Measurements from ENCODE around the gene CRACR2A.

CRACR2A gene

DNA sequence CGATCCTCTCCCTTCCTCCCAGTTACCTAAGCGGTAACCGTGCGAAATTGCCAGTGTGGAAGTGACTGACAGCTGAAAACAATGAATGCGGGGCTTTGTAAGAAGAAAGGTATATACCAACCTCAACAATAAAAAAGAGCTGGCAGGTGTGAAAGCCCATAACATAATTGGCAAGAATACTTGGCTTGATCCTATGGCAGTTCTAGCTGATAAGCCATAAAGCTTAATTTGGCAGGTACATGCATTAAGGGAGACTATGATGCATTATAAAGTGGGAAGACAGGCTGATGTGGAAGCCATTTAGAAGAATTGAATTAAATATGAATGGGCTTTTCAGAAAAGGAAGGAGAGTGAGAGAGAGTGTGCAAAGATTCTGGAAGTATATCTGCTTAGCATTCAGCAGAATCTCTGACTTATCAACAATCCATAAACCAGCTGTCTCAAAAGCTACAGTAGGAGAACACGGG, 71.3 kb downstream of the CRACR2A start:
- DNase-seq (ENCODE audit: low spot score) = no peak

DNA sequence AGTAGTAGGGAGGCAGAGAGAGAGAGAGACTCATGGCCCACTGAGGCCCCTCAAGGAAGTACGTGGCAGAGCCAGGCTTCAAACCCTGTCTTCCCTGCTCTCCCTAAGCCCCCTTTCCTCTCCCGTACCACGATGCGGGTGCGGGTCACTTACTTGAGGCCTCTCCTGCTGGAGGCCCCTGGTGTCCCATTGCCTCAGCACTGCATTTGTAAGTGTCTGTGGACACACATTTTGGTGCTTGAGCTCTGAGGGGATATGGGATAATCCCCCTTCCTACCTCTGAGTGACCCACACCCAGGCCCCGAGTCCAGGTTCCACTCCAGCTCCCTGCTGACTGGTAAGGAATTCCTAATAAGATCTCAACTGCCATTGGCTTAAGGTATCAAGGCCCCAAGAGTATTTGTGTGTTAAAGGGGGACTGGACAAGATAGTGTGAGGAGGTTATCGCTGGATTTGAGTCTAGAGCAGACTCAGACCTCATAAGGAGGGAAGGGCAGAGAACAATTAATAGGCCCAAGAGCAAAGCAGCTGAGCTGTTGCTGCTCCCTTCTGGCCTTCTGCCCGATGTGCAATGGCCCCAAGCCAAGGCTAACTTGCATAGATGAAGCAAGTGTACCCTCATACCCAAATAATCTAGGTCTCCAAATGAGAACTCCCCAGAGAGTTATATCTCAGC, 71.9 kb downstream of the CRACR2A start:
- no peak for DNase-seq (ENCODE audit: low spot score)

GRCh38 chr12:3679831-3680230, 73.1 kb downstream of the CRACR2A start:
- DNase-seq (ENCODE audit: low spot score) = no peak

- DNase-seq (ENCODE audit: low spot score) = no peak
Measured at GRCh38 chr12:3677609-3678008, 75.3 kb downstream of the CRACR2A start.

- no peak for DNase-seq (ENCODE audit: low spot score)
Measured at GRCh38 chr12:3673981-3674708, 78.8 kb downstream of the CRACR2A start.

DNA sequence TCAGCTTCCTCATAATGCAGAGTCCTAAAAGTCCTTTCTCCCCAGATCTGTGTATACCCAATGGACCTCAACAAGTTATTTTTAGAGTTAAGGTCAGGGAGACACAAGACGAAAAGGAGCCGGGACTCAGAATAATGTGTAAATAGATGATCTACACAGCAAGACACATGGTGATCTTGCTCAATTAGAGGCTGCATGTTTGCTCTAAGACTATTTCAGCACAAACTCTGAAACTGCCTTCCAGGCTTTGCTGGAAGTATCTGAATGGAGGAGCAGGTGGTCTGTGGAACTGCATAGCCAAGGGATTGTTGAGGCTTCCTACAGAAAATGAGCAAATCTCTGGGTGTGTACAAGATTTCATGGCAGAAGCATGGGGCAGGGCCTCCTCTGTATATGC, 80.8 kb downstream of the CRACR2A start:
- DNase-seq (ENCODE audit: low spot score) = no peak

GRCh38 chr12:3671330-3672112, 81.4 kb downstream of the CRACR2A start:
- no peak for DNase-seq (ENCODE audit: low spot score)

DNA sequence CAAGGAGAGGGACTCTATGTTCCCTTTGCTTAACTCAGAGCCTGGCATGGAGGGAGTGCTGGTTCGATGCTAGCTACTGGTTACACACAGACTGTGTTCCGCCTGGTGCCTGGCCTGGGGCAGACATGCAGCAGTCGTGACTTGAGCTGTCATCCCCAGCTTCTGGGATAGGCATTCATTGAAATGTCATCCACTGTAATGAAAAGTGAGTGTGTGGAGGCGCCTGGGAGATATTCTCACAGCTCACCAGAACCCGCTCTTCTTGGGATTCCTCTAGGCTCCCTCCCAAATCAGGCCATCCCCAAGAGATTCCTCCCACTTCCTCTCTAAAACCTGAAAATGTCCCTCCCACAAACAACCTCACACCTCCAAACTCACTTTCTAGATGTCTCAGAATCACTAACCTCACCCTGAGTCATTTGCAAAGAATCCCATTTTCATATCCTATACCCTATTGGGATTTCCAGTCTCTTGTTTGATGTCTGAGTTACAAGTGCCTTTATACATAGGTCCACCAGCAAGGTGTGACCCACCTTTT, 82.8 kb downstream of the CRACR2A start:
- no peak for DNase-seq (ENCODE audit: low spot score)

DNA sequence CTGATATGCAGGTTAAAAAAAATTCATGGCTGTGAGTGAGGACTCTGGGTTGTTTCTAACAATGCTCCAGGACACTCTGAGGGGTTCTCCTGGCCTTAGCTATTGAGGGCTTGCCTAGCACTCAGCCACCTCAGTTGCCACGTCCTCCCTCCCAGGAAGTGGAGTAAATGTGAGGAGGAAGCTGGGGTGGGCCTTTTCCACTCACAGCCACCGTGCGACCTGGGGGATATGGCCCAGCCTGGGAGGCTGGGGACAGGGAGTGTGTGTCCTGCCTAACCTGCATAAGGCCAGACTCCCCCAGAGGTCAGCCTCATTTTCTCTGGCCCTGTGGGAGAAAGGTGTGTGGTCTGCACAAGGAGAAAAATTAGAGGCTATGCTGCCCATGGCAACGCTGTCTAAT, 83.3 kb downstream of the CRACR2A start:
- no peak for DNase-seq (ENCODE audit: low spot score)

DNA sequence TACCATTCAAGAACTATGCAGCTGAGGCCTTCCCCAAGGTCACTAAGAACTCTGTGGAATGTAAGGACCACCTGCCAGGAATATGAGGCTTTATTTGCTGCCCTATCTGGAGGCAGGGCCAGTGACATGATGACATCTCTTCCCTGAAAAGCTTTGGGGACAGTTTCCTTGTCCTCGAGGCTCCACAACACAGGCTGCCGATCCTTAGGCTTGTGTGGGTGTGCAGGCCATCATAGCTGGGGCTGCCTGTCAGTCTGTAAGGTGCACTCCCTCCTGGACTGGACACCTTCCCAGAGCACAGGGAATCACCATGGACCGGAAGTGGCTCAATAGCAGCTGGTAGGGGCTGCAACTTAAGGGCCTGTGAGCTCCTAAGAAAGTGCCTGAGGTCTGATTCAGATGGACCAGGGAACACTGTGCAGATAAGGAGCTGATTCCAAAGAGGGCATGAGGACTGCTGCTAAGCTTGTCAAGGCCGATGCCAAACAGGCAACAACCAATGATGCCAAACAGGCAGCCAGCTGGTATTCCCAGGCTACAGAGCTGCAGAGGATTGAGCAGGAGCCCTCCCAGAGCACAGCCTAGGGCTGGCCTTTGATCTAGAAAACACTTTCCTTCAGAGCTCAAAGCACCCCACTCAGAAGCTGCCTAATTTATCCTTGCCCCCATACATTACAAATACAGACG, 84.3 kb downstream of the CRACR2A start:
- no peak for DNase-seq (ENCODE audit: low spot score)

- no peak for DNase-seq (ENCODE audit: low spot score)
Measured at GRCh38 chr12:3667485-3667884, 85.4 kb downstream of the CRACR2A start.

DNA sequence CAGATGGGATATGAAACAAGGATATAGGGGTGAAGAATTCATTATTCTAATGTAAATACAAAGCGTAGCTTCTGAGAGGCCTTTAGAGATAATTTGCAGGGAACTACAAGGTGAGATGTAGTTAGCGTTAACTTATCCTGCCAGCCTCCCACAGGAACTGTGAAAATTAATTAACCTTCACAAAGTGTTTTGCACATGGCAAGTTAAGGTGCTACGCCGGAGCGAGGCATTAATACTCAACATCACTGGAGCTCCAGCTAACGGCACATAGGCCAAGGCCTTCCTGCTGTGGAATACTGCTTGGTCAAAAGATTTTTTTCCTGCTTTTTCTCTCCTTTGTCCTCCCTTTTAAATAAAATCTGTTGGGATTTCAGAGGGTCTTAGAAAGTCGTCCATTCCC, 86.5 kb downstream of the CRACR2A start:
- no peak for DNase-seq (ENCODE audit: low spot score)

DNA sequence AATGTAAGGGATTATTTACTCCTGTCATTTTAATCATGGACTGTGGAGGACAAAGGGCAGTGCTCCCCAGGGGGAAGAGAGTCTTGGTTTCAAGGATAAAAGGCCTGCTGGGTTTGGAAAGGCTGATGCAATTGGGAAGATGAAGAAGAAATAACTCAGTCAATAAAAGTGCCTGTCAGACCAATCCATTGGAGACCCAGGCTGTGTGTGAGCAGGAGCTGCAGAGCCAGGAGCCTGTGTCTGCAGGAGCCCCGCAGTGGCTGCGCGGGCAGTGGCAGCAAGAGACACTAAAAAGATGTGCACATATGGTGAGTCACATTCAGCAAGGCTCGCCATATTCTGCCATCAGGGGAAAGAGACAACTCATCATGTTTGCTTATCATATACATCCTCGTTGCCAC, 90.4 kb downstream of the CRACR2A start:
- no peak for DNase-seq (ENCODE audit: low spot score)

DNA sequence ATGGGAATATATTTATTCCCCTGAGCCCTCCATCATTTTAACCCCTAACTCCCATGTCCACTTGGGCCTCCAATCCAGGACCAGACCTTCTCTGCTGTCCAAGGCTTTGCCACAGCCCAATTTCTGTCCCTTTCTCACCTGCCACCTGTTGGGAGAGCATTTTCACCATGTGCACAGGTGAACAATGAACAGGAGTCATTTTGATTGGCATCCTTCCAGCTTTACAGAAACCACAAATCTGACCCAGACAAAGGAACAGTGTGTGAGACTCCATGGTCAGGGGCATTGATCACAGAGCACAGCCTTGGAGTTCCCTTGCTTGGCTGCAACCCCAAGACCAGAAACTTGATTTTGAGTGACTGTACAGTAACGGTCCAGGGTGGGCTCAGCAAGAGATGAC, 91.9 kb downstream of the CRACR2A start:
- no peak for DNase-seq (ENCODE audit: low spot score)

GRCh38 chr12:3658327-3659163, 94.4 kb downstream of the CRACR2A start:
- no peak for DNase-seq (ENCODE audit: low spot score)

GRCh38 chr12:3656946-3657622, 95.8 kb downstream of the CRACR2A start:
- no peak for DNase-seq (ENCODE audit: low spot score)

DNA sequence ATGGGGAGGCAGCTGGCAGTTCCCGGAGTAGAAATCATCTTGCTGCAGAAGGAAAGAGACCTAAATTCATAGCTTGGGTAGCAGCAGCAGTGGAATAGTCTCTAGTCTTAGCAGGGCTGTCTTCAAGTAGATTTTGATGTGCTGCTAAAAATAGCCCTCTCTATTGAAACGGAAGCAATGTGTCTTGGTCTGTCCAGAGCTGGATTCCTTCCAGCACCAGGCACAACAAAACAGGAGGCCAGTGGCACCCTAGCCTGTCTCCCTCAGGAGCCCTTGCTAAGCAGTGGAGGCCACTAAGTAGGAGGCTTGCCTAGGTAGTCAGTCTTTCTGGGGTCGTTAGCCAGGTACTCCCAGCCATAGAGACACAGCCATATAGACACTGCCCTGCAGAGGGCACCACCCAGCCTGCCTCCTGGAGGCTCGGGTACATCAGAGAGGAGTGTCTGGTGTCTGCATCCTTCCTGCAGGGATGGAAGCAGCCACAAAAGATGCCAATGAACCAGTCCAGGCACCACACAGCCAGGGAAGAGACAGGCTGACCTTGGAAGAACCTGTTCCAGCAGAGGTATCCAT, 97.5 kb downstream of the CRACR2A start:
- no peak for DNase-seq (ENCODE audit: low spot score)

DNA sequence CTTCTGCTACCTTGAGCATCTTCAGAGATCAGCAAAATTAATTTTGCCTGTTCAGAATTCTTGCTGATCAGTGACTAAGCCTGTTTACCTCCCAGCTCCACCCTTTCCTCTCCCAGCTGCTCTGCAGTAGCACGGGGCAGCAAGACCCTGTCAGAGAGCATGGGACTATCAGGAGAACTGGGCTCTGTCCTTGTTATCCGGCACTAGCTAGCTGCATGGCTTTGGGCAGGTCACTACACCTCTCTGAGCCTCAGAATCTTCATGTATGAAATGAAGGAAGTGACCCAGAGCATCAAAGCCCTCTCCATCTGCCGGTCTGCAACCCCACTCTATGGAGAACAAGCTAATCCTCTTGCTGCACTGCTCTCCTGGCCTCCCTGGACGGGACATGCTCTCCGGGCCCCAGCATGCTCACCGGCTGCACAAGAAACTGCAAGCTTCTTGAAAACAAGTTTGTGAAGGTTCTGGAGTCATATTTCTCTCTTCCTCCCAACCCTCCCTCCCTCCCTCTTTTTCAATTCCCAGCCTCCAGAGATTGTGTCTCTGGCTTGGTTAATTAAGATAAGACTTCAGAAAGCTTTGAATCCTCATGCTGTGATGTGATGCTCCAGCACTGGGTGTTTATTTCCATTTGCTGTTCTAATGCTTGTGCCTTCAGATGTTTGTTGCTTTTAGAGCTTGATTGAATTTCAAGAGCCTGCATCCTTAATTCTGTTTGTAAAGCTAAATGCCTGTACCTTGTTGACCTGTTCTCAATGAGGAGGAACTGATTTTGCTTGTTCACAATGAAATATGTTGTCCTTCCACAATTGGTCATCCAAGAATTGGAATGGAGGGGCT, 101.1 kb downstream of the CRACR2A start:
- no peak for DNase-seq (ENCODE audit: low spot score)

DNA sequence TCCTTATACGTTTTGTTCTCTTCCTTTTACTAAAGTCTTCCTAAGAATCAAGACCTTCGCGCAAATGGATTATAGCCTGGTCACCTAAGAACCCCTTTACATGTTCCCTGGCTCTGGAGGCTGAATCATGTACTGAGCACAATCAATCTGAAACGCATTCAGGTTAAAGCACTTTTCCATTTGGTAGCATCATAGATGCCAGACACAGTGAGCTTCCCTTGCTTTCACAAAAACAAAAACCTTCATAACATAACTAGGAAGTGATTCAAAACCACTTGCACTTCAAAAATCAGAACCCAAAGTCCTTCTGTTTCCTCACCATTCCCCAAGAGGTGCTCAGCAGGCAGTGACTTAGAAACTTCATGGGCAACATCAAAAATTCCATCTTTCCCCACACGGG, 105.4 kb downstream of the CRACR2A start:
- DNase-seq (ENCODE audit: low spot score) = no peak

Data from hematopoietic multipotent progenitor cell treated with erythropoietin and hydrocortisone succinate and interleukin-3 and kit ligand, for 17 days (in vitro differentiated cells).